Thoracic aorta (tissue), 2 donors: ENCODE results near the gene CD302. TPM values are rescaled to one million over a fixed set of nuclear protein-coding genes. Genes with fewer than 3 reads are reported as not detected.
A peak's percentile ranks its signal among the peaks of the same experiment; 100 is the strongest.
"Not testable (repeated sequence)": the region's sequence is repeated elsewhere in the genome, so short reads cannot be mapped to it uniquely, and the experiment has no call there.

Experiments
- ATAC-seq: fragments of 150-250 bp; one replicate; pipeline ENCODE4 v1.8.0; 2017; ENCODE audit warnings: low read depth; ENCODE audit not compliant: insufficient number of reproducible peaks, low FRiP score
- DNase-seq: peaks from one replicate; pipeline ENCODE4 v3.0.0-alpha.2; 2020; ENCODE audit warnings: low spot score
- H3K27ac ChIP-seq, 2 donors: fragments of 200-600 bp; sonication (generic); 1 replicate in 1 of 2; 2 replicates in 1 of 2; pipeline ENCODE4 v1.5.1; 2016; ENCODE audit warnings: mild to moderate bottlenecking in 2 of 2, moderate library complexity in 2 of 2
- H3K27me3 ChIP-seq: fragments of 200-600 bp; sonication (generic); replicated peaks from 2 replicates; pipeline ENCODE4 v1.6.0; 2016; ENCODE audit warnings: mild to moderate bottlenecking; ENCODE audit not compliant: insufficient read depth
- H3K36me3 ChIP-seq: fragments of 200-600 bp; sonication (generic); one replicate; pipeline ENCODE4 v1.5.1; 2016
- H3K4me1 ChIP-seq, 2 donors: fragments of 200-600 bp; sonication (generic); 1 replicate in 1 of 2; 2 replicates in 1 of 2; pipeline versions ENCODE4 v1.5.1 to v1.6.0; 2016; ENCODE audit warnings: low read depth in 2 of 2, mild to moderate bottlenecking in 1 of 2; ENCODE audit not compliant: control insufficient read depth in 1 of 2
- H3K4me3 ChIP-seq: fragments of 200-600 bp; sonication (generic); 2 replicates; pipeline ENCODE4 v1.5.1; 2016; ENCODE audit warnings: mild to moderate bottlenecking
- H3K9me3 ChIP-seq: fragments of 200-600 bp; sonication (generic); 2 replicates; pipeline ENCODE4 v1.5.1; 2016
- total RNA-seq, 2 donors: library from RNA; depleted of rRNA; stranded (reverse); fragments of >200 nt; gene quantifications; one replicate each; pipeline versions ENCODE4 v1.1.0 to v1.2.3, GENCODE V29; 2016
- TF ChIP-seq, protein P1 (sequence below): fragments of 200-600 bp; sonication (generic); IDR thresholded peaks from one replicate; pipeline ENCODE4 v1.5.1; 2019; ENCODE audit warnings: antibody characterized with exemption

Gene CD302
- total RNA-seq, 2 donors from 2014 or later, result 110 to 115 TPM

DNA sequence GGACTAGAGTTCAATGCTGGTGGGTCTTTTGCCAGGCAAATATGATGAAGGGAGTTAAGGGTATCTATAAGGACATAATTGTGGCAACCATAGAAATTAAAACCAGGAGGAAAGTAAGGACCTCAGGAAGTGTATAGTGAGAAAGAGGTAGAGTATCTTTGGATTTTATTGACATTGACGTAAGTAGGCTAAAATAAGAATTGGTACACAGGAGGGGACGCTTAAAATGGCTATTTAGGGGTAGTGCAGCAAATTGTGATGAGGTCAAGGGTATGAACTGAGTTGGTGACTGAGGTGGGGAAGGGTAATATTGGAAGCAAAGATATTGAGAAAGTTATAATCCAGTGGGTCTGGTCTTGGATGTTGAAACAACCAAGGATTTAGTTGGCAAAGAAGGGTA, 43.0 kb downstream of the CD302 start:
- no peak for ATAC-seq
- H3K27ac ChIP-seq, result no peak overlapping the region
- no peak for DNase-seq
- peaks cover 9% of the 10 kb centered on the region for H3K36me3 ChIP-seq
- TF ChIP-seq, protein P1, sequence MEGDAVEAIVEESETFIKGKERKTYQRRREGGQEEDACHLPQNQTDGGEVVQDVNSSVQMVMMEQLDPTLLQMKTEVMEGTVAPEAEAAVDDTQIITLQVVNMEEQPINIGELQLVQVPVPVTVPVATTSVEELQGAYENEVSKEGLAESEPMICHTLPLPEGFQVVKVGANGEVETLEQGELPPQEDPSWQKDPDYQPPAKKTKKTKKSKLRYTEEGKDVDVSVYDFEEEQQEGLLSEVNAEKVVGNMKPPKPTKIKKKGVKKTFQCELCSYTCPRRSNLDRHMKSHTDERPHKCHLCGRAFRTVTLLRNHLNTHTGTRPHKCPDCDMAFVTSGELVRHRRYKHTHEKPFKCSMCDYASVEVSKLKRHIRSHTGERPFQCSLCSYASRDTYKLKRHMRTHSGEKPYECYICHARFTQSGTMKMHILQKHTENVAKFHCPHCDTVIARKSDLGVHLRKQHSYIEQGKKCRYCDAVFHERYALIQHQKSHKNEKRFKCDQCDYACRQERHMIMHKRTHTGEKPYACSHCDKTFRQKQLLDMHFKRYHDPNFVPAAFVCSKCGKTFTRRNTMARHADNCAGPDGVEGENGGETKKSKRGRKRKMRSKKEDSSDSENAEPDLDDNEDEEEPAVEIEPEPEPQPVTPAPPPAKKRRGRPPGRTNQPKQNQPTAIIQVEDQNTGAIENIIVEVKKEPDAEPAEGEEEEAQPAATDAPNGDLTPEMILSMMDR, result no peak
- no peak overlapping the region for H3K4me3 ChIP-seq
- H3K4me1 ChIP-seq, result peaks cover 7 to 41% of the 10 kb centered on the region in 2 donors
- no peaks in the 10 kb centered on the region for H3K27me3 ChIP-seq
- no peaks in the 10 kb centered on the region for H3K9me3 ChIP-seq

DNA sequence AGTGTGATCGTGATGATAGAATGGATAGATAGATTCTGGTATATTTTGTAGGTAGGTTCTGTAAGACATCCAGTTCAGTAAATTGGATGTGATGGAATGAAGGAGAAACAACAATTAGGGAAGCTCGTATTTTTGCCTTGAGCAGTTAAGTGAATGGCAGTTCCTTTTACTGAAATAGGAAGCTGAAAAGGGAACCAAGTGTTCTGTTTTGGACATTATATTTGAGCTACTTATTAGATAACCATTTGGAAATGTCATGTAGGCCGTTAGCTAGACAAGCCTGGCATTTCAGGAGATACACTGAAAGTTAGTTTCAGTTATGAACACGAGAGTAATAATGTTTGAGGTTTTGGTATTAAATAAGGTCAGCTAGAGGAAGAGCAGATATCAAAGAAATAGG, 44.2 kb downstream of the CD302 start:
- DNase-seq, result no peak
- no peaks in the 10 kb centered on the region for H3K27me3 ChIP-seq
- no peak overlapping the region for H3K27ac ChIP-seq
- H3K4me3 ChIP-seq, result no peak overlapping the region
- TF ChIP-seq, protein P1, result no peak
- peaks cover 3 to 33% of the 10 kb centered on the region in 2 donors for H3K4me1 ChIP-seq
- no peak for ATAC-seq
- peaks cover 16% of the 10 kb centered on the region for H3K36me3 ChIP-seq
- H3K9me3 ChIP-seq, result no peaks in the 10 kb centered on the region

DNA sequence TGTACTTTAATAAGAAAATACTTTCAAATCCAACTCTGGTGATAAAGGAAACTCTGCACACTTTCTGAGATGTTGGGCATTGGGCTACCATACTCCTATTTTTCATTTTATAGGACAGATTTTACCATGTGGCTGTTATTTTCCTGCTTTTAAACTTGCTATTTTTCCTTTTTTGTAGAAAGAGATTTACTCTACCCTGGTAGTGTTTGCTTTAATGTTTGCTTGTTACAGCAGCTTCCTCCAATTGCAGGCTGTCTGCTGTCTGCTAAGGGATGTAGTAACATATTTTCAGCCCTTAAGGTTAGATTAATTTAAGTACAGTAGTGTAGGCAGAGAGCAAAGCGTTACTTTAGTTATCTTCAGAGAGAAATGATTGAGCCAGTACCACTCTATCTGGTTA, 47.1 kb downstream of the CD302 start:
- Histone ChIP-seq H3K27me3 (no peaks in the 10 kb centered on the region), H3K36me3 (peaks cover 35% of the 10 kb centered on the region), H3K4me3 (no peak overlapping the region), H3K27ac (no peak overlapping the region), H3K9me3 (no peaks in the 10 kb centered on the region), H3K4me1 (peaks cover 0 to 24% of the 10 kb centered on the region in 2 donors)
- no peak for DNase-seq
- TF ChIP-seq, protein P1, result no peak
- ATAC-seq, result no peak

DNA sequence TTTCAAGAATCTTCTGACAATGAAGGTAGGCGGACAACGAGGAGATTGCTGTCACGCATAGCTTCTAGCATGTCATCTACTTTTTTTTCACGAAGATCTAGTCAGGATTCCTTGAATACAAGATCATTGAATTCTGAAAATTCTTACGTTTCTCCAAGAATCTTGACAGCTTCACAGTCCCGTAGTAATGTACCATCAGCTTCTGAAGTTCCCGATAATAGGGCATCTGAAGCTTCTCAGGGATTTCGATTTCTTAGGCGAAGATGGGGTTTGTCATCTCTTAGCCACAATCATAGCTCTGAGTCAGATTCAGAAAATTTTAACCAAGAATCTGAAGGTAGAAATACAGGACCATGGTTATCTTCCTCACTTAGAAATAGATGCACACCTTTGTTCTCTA, 49.9 kb downstream of the CD302 start:
- peaks cover 8 to 19% of the 10 kb centered on the region in 2 donors for H3K4me1 ChIP-seq
- DNase-seq (no peak), ATAC-seq (no peak)
- H3K4me3 ChIP-seq, result no peak overlapping the region
- H3K36me3 ChIP-seq, result peaks cover 40% of the 10 kb centered on the region
- TF ChIP-seq, protein P1, result no peak
- H3K27me3 ChIP-seq, result no peaks in the 10 kb centered on the region
- H3K9me3 ChIP-seq, result no peaks in the 10 kb centered on the region
- no peak overlapping the region for H3K27ac ChIP-seq

DNA sequence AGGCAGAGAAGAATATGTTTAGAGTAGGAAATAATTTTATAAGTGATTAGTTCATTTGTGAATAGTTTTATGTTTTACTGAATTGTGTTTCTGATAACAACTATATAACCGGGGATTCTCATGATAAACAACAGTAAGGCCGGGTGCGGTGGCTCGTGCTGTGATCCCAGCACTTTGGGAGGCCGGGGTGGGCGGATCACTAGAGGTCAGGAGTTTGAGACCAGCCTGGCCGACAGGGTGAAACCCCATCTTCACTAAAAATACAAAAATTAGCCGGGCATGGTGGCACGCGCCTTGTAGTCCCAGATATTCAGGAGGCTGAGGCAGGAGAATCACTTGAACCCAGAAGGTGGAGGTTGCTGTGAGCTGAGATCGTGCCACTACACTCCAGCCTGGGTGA, 52.8 kb downstream of the CD302 start:
- Histone ChIP-seq H3K27ac (peak overlapping the region in 1 of 2 donors; percentile 26), H3K36me3 (peaks cover 32% of the 10 kb centered on the region), H3K4me1 (peaks cover 8 to 19% of the 10 kb centered on the region in 2 donors)
- H3K4me3 ChIP-seq, H3K27me3 ChIP-seq, DNase-seq, ATAC-seq, H3K9me3 ChIP-seq: not testable (repeated sequence)

DNA sequence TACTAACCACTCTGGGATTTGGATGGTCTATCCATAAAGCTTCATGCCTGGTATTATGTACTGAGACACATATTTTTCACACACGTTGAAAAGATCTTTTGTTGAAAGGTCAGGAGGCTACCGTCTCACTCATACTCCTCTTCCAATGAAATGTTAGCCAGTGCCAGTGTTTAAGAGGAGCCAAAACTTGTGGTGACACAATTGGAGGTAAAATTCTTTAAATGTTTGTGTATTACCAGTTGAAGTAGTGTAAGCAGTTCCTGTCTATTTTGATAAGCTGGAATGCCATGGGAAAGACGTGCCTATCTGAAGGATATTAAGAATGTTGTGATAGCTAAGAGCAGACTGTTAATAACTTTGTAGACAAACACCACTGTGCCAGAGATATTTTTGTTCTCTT, 53.6 kb downstream of the CD302 start:
- Histone ChIP-seq H3K27me3 (no peaks in the 10 kb centered on the region), H3K4me3 (no peak overlapping the region), H3K27ac (peak overlapping the region in 1 of 2 donors; percentile 26), H3K4me1 (peaks cover 8 to 15% of the 10 kb centered on the region in 2 donors), H3K9me3 (no peaks in the 10 kb centered on the region), H3K36me3 (peaks cover 30% of the 10 kb centered on the region)
- DNase-seq (no peak), ATAC-seq (no peak)
- TF ChIP-seq, protein P1, result no peak
